Karpas-422 (cell line): ENCODE results near the gene GRID2. TPM values are rescaled to one million over a fixed set of nuclear protein-coding genes. Genes with fewer than 3 reads are reported as not detected.

Experiments used
- DNase-seq: peaks from one replicate; pipeline ENCODE4 v3.0.0-alpha.2; 2015
- H2AFZ ChIP-seq: fragments of 200-600 bp; sonication (generic); 2 replicates; pipeline ENCODE4 v1.6.1; 2014; ENCODE audit warnings: antibody characterized with exemption, low read length, mixed read lengths
- H3K27ac ChIP-seq: fragments of 200-600 bp; sonication (generic); 2 replicates; pipeline ENCODE4 v1.5.1; 2014; ENCODE audit warnings: mild to moderate bottlenecking, low read length, moderate library complexity
- H3K27me3 ChIP-seq: fragments of 200-600 bp; sonication (generic); 2 replicates; pipeline ENCODE4 v1.6.1; 2014; ENCODE audit warnings: low read length, mixed read lengths
- H3K36me3 ChIP-seq: fragments of 200-600 bp; sonication (generic); 2 replicates; pipeline ENCODE4 v1.6.1; 2014; ENCODE audit warnings: low read length, mixed read lengths; ENCODE audit not compliant: insufficient read depth
- H3K4me1 ChIP-seq: fragments of 200-600 bp; sonication (generic); 2 replicates; pipeline ENCODE4 v1.6.1; 2014; ENCODE audit warnings: mild to moderate bottlenecking, low read length, mixed read lengths
- H3K4me2 ChIP-seq: fragments of 200-600 bp; sonication (generic); 2 replicates; pipeline ENCODE4 v1.6.1; 2014; ENCODE audit warnings: low read length, low read depth, mild to moderate bottlenecking; ENCODE audit not compliant: poor library complexity, severe bottlenecking
- H3K4me3 ChIP-seq: fragments of 200-600 bp; sonication (generic); 2 replicates; pipeline ENCODE4 v1.5.1; 2014; ENCODE audit warnings: mild to moderate bottlenecking, antibody characterized with exemption, low read length, mixed read lengths
- H3K79me2 ChIP-seq: fragments of 200-600 bp; sonication (generic); 2 replicates; pipeline ENCODE4 v1.6.1; 2014; ENCODE audit warnings: mild to moderate bottlenecking, low read length, mixed read lengths
- H3K9ac ChIP-seq: fragments of 200-600 bp; sonication (generic); 2 replicates; pipeline ENCODE4 v1.6.0; 2014; ENCODE audit warnings: low read length
- H3K9me2 ChIP-seq: fragments of 200-600 bp; sonication (generic), shearing (Covaris generic); replicated peaks from 2 replicates; pipeline ENCODE4 v1.6.0; 2014; ENCODE audit warnings: mild to moderate bottlenecking, low read length, moderate library complexity; ENCODE audit not compliant: insufficient read depth
- H3K9me3 ChIP-seq: fragments of 300-700, 200-600 bp; sonication (generic); 2 replicates; pipeline ENCODE4 v1.6.1; 2014; ENCODE audit warnings: low read length, mixed read lengths
- H4K20me1 ChIP-seq: fragments of 200-600 bp; sonication (generic); 2 replicates; pipeline ENCODE4 v1.6.1; 2014; ENCODE audit warnings: mild to moderate bottlenecking, antibody characterized with exemption, low read length, low read depth; ENCODE audit not compliant: insufficient read depth
- total RNA-seq: library from RNA; depleted of rRNA; stranded (reverse); fragments of >200 nt; shearing (Covaris generic); gene quantifications from 2 replicates; pipeline ENCODE4 v1.2.3, GENCODE V29; 2014; ENCODE audit warnings: low replicate concordance

Gene GRID2
- total RNA-seq, 1 experiment from 2014 or later = not detected

GRCh38 chr4:93080316-93080715 is 776.5 kb downstream of the GRID2 start:
- no peaks in the 10 kb centered on the region for H3K9me2 ChIP-seq
- H3K9me3 ChIP-seq = peaks cover 17% of the 10 kb centered on the region
- no peak overlapping the region for H3K9ac ChIP-seq
- H3K4me3 ChIP-seq = no peak overlapping the region
- no peak overlapping the region for H3K4me2 ChIP-seq
- H3K79me2 ChIP-seq = no peaks in the 10 kb centered on the region
- H3K4me1 ChIP-seq = no peaks in the 10 kb centered on the region
- no peak overlapping the region for H3K27ac ChIP-seq
- H3K27me3 ChIP-seq = no peaks in the 10 kb centered on the region
- no peak overlapping the region for H2AFZ ChIP-seq
- no peaks in the 10 kb centered on the region for H4K20me1 ChIP-seq
- no peaks in the 10 kb centered on the region for H3K36me3 ChIP-seq
- DNase-seq = no peak

- H3K36me3 ChIP-seq = no peaks in the 10 kb centered on the region
- H3K9me2 ChIP-seq = no peaks in the 10 kb centered on the region
- no peak overlapping the region for H3K27ac ChIP-seq
- H3K79me2 ChIP-seq = no peaks in the 10 kb centered on the region
- no peak overlapping the region for H2AFZ ChIP-seq
- no peak overlapping the region for H3K4me2 ChIP-seq
- H3K27me3 ChIP-seq = no peaks in the 10 kb centered on the region
- no peaks in the 10 kb centered on the region for H3K4me1 ChIP-seq
- peaks cover 19% of the 10 kb centered on the region for H3K9me3 ChIP-seq
- DNase-seq = no peak
- H3K9ac ChIP-seq = no peak overlapping the region
- H4K20me1 ChIP-seq = no peaks in the 10 kb centered on the region
- no peak overlapping the region for H3K4me3 ChIP-seq
Observed at GRCh38 chr4:93084599-93085305, 781.0 kb downstream of the GRID2 start.

GRCh38 chr4:93086356-93086755 is 782.6 kb downstream of the GRID2 start:
- no peak overlapping the region for H3K4me2 ChIP-seq
- H3K36me3 ChIP-seq = no peaks in the 10 kb centered on the region
- DNase-seq = no peak
- H3K79me2 ChIP-seq = no peaks in the 10 kb centered on the region
- H2AFZ ChIP-seq = no peak overlapping the region
- H3K9me3 ChIP-seq = peaks cover 21% of the 10 kb centered on the region
- no peaks in the 10 kb centered on the region for H3K9me2 ChIP-seq
- no peak overlapping the region for H3K27ac ChIP-seq
- no peak overlapping the region for H3K4me3 ChIP-seq
- H3K9ac ChIP-seq = no peak overlapping the region
- no peaks in the 10 kb centered on the region for H4K20me1 ChIP-seq
- H3K27me3 ChIP-seq = no peaks in the 10 kb centered on the region
- H3K4me1 ChIP-seq = no peaks in the 10 kb centered on the region

DNA sequence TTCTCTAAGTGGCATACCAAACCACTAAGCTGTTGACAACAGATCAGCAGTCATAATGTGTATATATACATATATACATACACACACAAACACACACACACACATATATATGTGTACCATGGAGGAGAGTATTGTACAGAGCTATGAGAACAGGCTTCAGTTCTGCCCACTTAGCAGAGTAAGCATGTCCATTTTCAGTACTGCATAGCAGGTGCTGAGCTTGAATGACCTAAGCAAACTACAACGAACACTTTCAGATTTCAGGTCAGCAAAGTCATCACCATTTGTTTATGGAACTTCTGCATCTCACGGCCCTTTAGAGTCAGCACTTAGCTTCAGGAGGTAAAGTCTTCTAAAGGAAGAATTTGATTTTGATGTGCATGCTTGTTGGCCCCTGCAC is 789.0 kb downstream of the GRID2 start:
- no peaks in the 10 kb centered on the region for H3K27me3 ChIP-seq
- no peak overlapping the region for H3K4me3 ChIP-seq
- no peak overlapping the region for H2AFZ ChIP-seq
- H3K9me3 ChIP-seq = peaks cover 31% of the 10 kb centered on the region
- no peaks in the 10 kb centered on the region for H3K4me1 ChIP-seq
- DNase-seq = no peak
- H3K9ac ChIP-seq = no peak overlapping the region
- no peaks in the 10 kb centered on the region for H3K36me3 ChIP-seq
- H3K27ac ChIP-seq = no peak overlapping the region
- no peaks in the 10 kb centered on the region for H3K79me2 ChIP-seq
- H3K9me2 ChIP-seq = no peaks in the 10 kb centered on the region
- no peak overlapping the region for H3K4me2 ChIP-seq
- no peaks in the 10 kb centered on the region for H4K20me1 ChIP-seq

GRCh38 chr4:93103042-93103441 is 799.3 kb downstream of the GRID2 start:
- Histone ChIP-seq H3K4me1 (no peaks in the 10 kb centered on the region), H3K27me3 (no peaks in the 10 kb centered on the region), H3K4me2 (no peak overlapping the region), H3K36me3 (no peaks in the 10 kb centered on the region), H4K20me1 (no peaks in the 10 kb centered on the region), H3K27ac (no peak overlapping the region), H3K9ac (no peak overlapping the region), H3K9me2 (no peaks in the 10 kb centered on the region), H3K79me2 (no peaks in the 10 kb centered on the region), H3K4me3 (no peak overlapping the region), H2AFZ (no peak overlapping the region), H3K9me3 (peaks cover 18% of the 10 kb centered on the region; the same call in 1 of the 2 replicates)
- DNase-seq = no peak

DNA sequence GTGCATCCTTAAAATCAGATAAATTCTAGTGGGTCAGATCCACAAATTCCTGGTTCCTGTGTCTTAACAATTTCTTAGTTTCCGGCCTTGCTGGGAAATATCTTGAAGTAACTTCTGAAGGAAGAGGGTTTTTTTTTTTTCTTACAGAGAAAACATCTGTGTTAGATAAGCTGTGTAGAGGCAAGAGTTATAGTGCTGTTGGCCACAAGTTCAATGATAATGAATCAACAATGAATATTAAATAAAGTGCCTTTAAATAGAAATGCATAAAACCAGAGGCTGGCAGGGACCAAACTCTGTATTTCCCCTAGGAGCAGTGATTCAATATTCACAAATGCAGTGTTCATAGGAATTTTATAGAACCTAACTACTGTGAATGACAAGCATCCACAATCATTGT is 812.9 kb downstream of the GRID2 start:
- Histone ChIP-seq H2AFZ (no peak overlapping the region), H3K36me3 (no peaks in the 10 kb centered on the region), H3K9ac (no peak overlapping the region), H3K4me3 (no peak overlapping the region), H3K4me2 (no peak overlapping the region), H3K27ac (no peak overlapping the region), H3K27me3 (no peaks in the 10 kb centered on the region), H3K9me3 (peaks cover 9% of the 10 kb centered on the region; the same call in 1 of the 2 replicates), H3K4me1 (no peaks in the 10 kb centered on the region), H3K79me2 (no peaks in the 10 kb centered on the region), H4K20me1 (no peaks in the 10 kb centered on the region), H3K9me2 (no peaks in the 10 kb centered on the region)
- no peak for DNase-seq

DNA sequence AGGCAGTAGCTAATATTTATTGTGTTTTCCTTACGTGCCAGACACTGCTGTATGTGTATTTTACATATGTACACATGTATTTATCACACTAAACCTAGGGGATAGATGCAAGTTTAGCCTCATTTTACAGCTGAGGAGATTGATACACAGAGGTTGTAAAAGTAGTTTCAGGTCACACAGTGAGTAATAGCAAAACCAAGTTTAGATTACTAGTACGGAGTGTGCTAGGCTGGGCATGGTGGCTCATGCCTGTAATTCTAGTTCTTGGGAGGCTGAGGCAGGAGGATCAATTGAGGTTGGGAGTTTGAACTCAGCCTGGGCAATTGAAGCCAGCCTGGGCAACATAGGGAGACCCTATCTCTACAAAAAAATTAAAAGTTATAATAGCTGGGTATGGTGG is 823.7 kb downstream of the GRID2 start:
- Histone ChIP-seq H3K36me3 (no peaks in the 10 kb centered on the region), H3K4me2 (no peak overlapping the region), H3K9me2 (no peaks in the 10 kb centered on the region), H3K27me3 (no peaks in the 10 kb centered on the region), H3K79me2 (no peaks in the 10 kb centered on the region), H3K9me3 (peaks cover 17% of the 10 kb centered on the region), H3K4me1 (no peaks in the 10 kb centered on the region), H3K27ac (no peak overlapping the region), H4K20me1 (no peaks in the 10 kb centered on the region), H3K4me3 (no peak overlapping the region), H2AFZ (no peak overlapping the region), H3K9ac (no peak overlapping the region)
- no peak for DNase-seq

DNA sequence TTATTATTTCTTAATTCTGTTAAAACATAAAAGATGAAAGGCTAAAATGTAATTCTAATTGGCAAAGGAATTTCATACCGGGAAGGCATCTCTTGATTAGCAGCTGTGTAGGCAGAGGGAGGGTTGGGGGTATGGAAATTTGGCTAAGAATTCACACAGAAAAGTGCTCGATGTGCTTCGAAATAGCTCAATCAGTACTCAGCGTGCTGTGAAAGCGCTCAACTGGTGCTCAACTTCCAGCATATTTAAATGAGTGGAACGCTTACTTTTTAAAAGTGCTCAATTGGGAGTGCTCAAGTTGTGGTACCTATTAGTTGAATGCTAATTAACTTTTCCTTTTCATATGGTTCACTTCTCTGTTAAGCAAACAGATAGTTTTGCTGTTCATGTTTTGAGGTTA is 828.9 kb downstream of the GRID2 start:
- Histone ChIP-seq H3K4me3 (no peak overlapping the region), H3K4me2 (no peak overlapping the region), H2AFZ (no peak overlapping the region), H3K9ac (no peak overlapping the region), H3K79me2 (no peaks in the 10 kb centered on the region), H3K9me3 (peaks cover 3% of the 10 kb centered on the region), H3K36me3 (no peaks in the 10 kb centered on the region), H4K20me1 (no peaks in the 10 kb centered on the region), H3K9me2 (no peaks in the 10 kb centered on the region), H3K27ac (no peak overlapping the region), H3K4me1 (no peaks in the 10 kb centered on the region), H3K27me3 (no peaks in the 10 kb centered on the region)
- no peak for DNase-seq
